CD8-positive, alpha-beta memory T cell (primary cell): ENCODE measurements around the gene SPI1. TPM values are rescaled to one million over a fixed set of nuclear protein-coding genes. Genes with fewer than 3 reads are reported as not detected.

Source experiments
- CTCF ChIA-PET: fragments of 350-600 bp; sonication (Branson Sonifier 250); formaldehyde crosslinking; loops from one replicate; lab custom pipeline; 2021; ENCODE audit warnings: antibody characterized with exemption; lab: Charles Lee
- POLR2A ChIA-PET: fragments of 350-600 bp; sonication (Branson Sonifier 250); formaldehyde crosslinking; loops from one replicate; lab custom pipeline; 2021; ENCODE audit warnings: antibody characterized with exemption; lab: Charles Lee
- DNase-seq, 5 donors: peaks; one replicate each; pipeline versions ENCODE4 v3.0.0 to v3.0.0-alpha.2; 2020 to 2022; ENCODE audit warnings: mixed read lengths in 1 of 5
- H3K27ac ChIP-seq: one replicate; pipeline ENCODE4 v1.7.0; 2013; ENCODE audit warnings: low read depth, mild to moderate bottlenecking, low read length, moderate library complexity
- H3K27me3 ChIP-seq: 2 replicates; pipeline ENCODE4 v1.7.0; 2013; ENCODE audit warnings: low read length, mild to moderate bottlenecking; ENCODE audit not compliant: insufficient read depth, poor library complexity, severe bottlenecking
- H3K36me3 ChIP-seq: 2 replicates; pipeline ENCODE4 v1.7.0; 2013; ENCODE audit warnings: mild to moderate bottlenecking, low read length, moderate library complexity; ENCODE audit not compliant: insufficient read depth
- H3K4me1 ChIP-seq: 2 replicates; pipeline ENCODE4 v1.7.0; 2013; ENCODE audit warnings: mild to moderate bottlenecking, low read length, moderate library complexity; ENCODE audit not compliant: insufficient read depth
- H3K4me3 ChIP-seq: 2 replicates; pipeline ENCODE4 v1.7.0; 2013; ENCODE audit warnings: mild to moderate bottlenecking, low read length
- H3K9me3 ChIP-seq: 2 replicates; pipeline ENCODE4 v1.7.0; 2013; ENCODE audit warnings: mild to moderate bottlenecking, low read length
- H3K27ac Mint-ChIP-seq, 8 donors: one replicate each; pipeline ENCODE4 v1.8.0; 2020 to 2021; ENCODE audit warnings: mixed read lengths in 8 of 8, mild to moderate bottlenecking in 6 of 8, inconsistent platforms in 3 of 8, moderate library complexity in 3 of 8
- H3K27me3 Mint-ChIP-seq, 2 donors: one replicate each; pipeline ENCODE4 v1.8.0; 2020 to 2021; ENCODE audit warnings: mixed read lengths in 2 of 2, mild to moderate bottlenecking in 1 of 2, moderate library complexity in 1 of 2
- H3K36me3 Mint-ChIP-seq, 3 donors: one replicate each; pipeline ENCODE4 v1.8.0; 2020 to 2021; ENCODE audit warnings: mixed read lengths in 3 of 3, inconsistent platforms in 1 of 3, mild to moderate bottlenecking in 1 of 3
- H3K4me1 Mint-ChIP-seq, 3 donors: one replicate each; pipeline ENCODE4 v1.8.0; 2020 to 2021; ENCODE audit warnings: mixed read lengths in 3 of 3, inconsistent platforms in 1 of 3, mild to moderate bottlenecking in 1 of 3
- H3K4me3 Mint-ChIP-seq, 7 donors: one replicate each; pipeline ENCODE4 v1.8.0; 2020 to 2021; ENCODE audit warnings: mixed read lengths in 7 of 7, mild to moderate bottlenecking in 6 of 7, moderate library complexity in 4 of 7, inconsistent platforms in 2 of 7
- H3K9me3 Mint-ChIP-seq, 5 donors: one replicate each; pipeline ENCODE4 v1.8.0; 2020 to 2022; ENCODE audit warnings: mixed read lengths in 5 of 5, mild to moderate bottlenecking in 3 of 5, moderate library complexity in 2 of 5, inconsistent platforms in 1 of 5
- polyA plus RNA-seq: library from polyadenylated mRNA; unstranded; fragments of 300-500 nt; fragmentation: Illumina TruSeq; gene quantifications from one replicate; pipeline ENCODE4 v1.2.3, GENCODE V29; 2021
- total RNA-seq, 2 experiments: library from RNA; stranded (reverse); gene quantifications; one replicate each; pipeline ENCODE4 v1.2.3, GENCODE V29; 2021

Gene SPI1
- total and polyA plus RNA-seq, 3 experiments from 2014 or later, result 1.8 to 2.0 TPM; not detected in 1

GRCh38 chr11:47400768-47401279 is 22.5 kb upstream of the SPI1 start:
- peaks cover 14 to 37% (median 18%) of the 10 kb centered on the region in 3 donors for H3K4me1 Mint-ChIP-seq
- Histone ChIP-seq H3K27me3 (no peaks in the 10 kb centered on the region), H3K9me3 (no peaks in the 10 kb centered on the region), H3K4me3 (peak overlapping the region; percentile 65), H3K4me1 (peaks cover 20% of the 10 kb centered on the region), H3K36me3 (no peaks in the 10 kb centered on the region), H3K27ac (peak overlapping the region; percentile 44)
- CTCF ChIA-PET, result interaction anchor here (2.3 to 7.9 kb wide), 2 partner anchors 9 to 27 kb away, joined by 5 to 89 read pairs; no protein-coding TSS in a partner anchor
- no peaks in the 10 kb centered on the region for H3K9me3 Mint-ChIP-seq
- H3K27ac Mint-ChIP-seq, result peak overlapping the region; percentile 59 to 97 (median 82)
- peak overlapping the region; percentile 48 to 92 (median 78) for H3K4me3 Mint-ChIP-seq
- peaks cover 0 to 1% (median 0%) of the 10 kb centered on the region in 3 donors for H3K36me3 Mint-ChIP-seq
- H3K27me3 Mint-ChIP-seq, result no peaks in the 10 kb centered on the region
- POLR2A ChIA-PET, result interaction anchor here (1.2 kb wide), 1 partner anchor 10 kb away, joined by 5 read pairs; no protein-coding TSS in a partner anchor
- no peak for DNase-seq

DNA sequence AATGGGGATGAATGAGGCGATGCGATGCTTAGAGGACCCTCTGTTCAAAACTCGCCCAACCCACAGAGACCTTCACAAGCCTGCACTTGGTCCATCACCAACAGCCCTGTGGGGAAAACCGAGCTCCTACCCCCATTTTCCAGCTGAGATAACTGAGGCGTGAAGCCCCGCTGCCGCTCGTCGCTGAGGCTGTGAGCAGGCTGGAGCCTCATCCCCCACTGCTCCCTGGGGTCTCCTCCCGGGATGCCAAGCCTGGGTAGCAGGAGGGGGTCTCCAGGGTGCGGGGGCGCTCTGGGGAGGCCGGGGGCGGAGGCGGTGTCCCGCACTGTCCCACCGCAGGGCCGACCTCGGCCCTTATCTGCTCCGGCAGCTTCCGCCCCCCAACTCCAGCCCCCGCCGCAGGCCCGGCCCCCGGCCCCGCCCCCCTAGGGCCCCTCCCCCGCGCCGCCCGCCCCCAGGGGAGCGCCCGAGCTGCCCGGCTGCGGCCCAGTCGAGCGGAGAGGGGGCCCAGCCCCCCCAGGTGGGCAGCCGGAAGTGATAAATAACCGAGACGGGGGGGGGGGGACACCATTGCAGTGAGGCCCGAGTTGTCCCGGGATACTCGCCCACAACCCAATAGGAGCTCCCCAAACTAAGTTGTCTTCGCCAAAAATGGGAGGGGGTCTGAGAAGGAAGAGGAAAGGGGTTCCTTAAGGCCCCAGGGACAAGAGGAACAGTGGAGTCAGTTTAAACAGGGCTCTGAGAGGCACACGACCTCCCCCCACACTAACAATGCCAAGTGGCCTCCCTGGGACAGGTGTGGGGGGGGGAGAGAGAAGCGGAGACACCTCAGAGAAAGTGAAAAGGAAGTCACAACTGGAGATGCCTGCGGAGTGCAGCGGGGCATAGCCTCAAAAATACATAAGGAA is 21.8 kb upstream of the SPI1 start:
- Histone ChIP-seq H3K36me3 (no peaks in the 10 kb centered on the region), H3K27ac (peak overlapping the region; percentile 44), H3K27me3 (no peaks in the 10 kb centered on the region), H3K9me3 (no peaks in the 10 kb centered on the region), H3K4me1 (peaks cover 28% of the 10 kb centered on the region), H3K4me3 (peak overlapping the region; percentile 65)
- ChIA-PET CTCF (interaction anchor here (0.8 to 7.9 kb wide), 6 partner anchors 8 to 27 kb away, joined by 3 to 89 read pairs (median 5); no protein-coding TSS in a partner anchor), POLR2A (interaction anchor here (0.5 to 1.2 kb wide), 5 partner anchors 11 to 788 kb away, joined by 3 to 5 read pairs (median 3); partner anchors contain the start of gene DDB2)
- H3K27ac Mint-ChIP-seq, result peak overlapping the region; percentile 61 to 97 (median 82)
- no peaks in the 10 kb centered on the region for H3K9me3 Mint-ChIP-seq
- peaks cover 19 to 44% (median 25%) of the 10 kb centered on the region in 3 donors for H3K4me1 Mint-ChIP-seq
- DNase-seq, result peak; percentile 27 to 65 (median 39)
- H3K4me3 Mint-ChIP-seq, result peak overlapping the region; percentile 59 to 92 (median 81)
- H3K27me3 Mint-ChIP-seq, result no peaks in the 10 kb centered on the region
- H3K36me3 Mint-ChIP-seq, result peaks cover 0 to 1% (median 0%) of the 10 kb centered on the region in 3 donors

GRCh38 chr11:47398551-47398950 is 20.2 kb upstream of the SPI1 start:
- Mint-ChIP-seq H3K36me3 (peaks cover 0 to 1% (median 0%) of the 10 kb centered on the region in 3 donors), H3K9me3 (no peaks in the 10 kb centered on the region), H3K27me3 (no peaks in the 10 kb centered on the region), H3K4me1 (peaks cover 30 to 60% (median 41%) of the 10 kb centered on the region in 3 donors), H3K4me3 (peak overlapping the region; percentile 17 to 88 (median 47)), H3K27ac (peak overlapping the region; percentile 17 to 86 (median 73))
- ChIA-PET POLR2A (no interaction called here), CTCF (interaction anchor here (1.3 to 7.9 kb wide), 3 partner anchors 9 to 25 kb away, joined by 5 to 89 read pairs (median 21); no protein-coding TSS in a partner anchor)
- no peak for DNase-seq
- no peaks in the 10 kb centered on the region for H3K9me3 ChIP-seq
- H3K4me1 ChIP-seq, result peaks cover 43% of the 10 kb centered on the region
- H3K4me3 ChIP-seq, result no peak overlapping the region
- H3K27ac ChIP-seq, result no peak overlapping the region
- no peaks in the 10 kb centered on the region for H3K27me3 ChIP-seq
- H3K36me3 ChIP-seq, result no peaks in the 10 kb centered on the region

GRCh38 chr11:47398011-47398410 is 19.7 kb upstream of the SPI1 start:
- DNase-seq, result no peak
- no peaks in the 10 kb centered on the region for H3K9me3 ChIP-seq
- ChIA-PET POLR2A (no interaction called here), CTCF (interaction anchor here (2.0 to 4.1 kb wide), 2 partner anchors 14 to 24 kb away, joined by 13 to 21 read pairs; no protein-coding TSS in a partner anchor)
- Mint-ChIP-seq H3K4me1 (peaks cover 32 to 63% (median 45%) of the 10 kb centered on the region in 3 donors), H3K27ac (peak overlapping the region in 6 of 8 donors; percentile 42 to 86 (median 60)), H3K9me3 (no peaks in the 10 kb centered on the region), H3K27me3 (no peaks in the 10 kb centered on the region), H3K4me3 (peak overlapping the region in 4 of 7 donors; percentile 11 to 61 (median 30)), H3K36me3 (peaks cover 0 to 1% (median 0%) of the 10 kb centered on the region in 3 donors)
- H3K4me3 ChIP-seq, result no peak overlapping the region
- H3K27me3 ChIP-seq, result no peaks in the 10 kb centered on the region
- H3K36me3 ChIP-seq, result no peaks in the 10 kb centered on the region
- no peak overlapping the region for H3K27ac ChIP-seq
- peaks cover 47% of the 10 kb centered on the region for H3K4me1 ChIP-seq

GRCh38 chr11:47396049-47396320 is 17.6 kb upstream of the SPI1 start:
- Mint-ChIP-seq H3K4me3 (no peak overlapping the region), H3K27ac (peak overlapping the region in 6 of 8 donors; percentile 52 to 93 (median 86)), H3K9me3 (no peaks in the 10 kb centered on the region), H3K36me3 (peaks cover 0 to 1% (median 0%) of the 10 kb centered on the region in 3 donors), H3K4me1 (peaks cover 36 to 72% (median 53%) of the 10 kb centered on the region in 3 donors), H3K27me3 (no peaks in the 10 kb centered on the region)
- Histone ChIP-seq H3K4me3 (no peak overlapping the region), H3K4me1 (peaks cover 44% of the 10 kb centered on the region), H3K9me3 (no peaks in the 10 kb centered on the region), H3K27ac (no peak overlapping the region), H3K36me3 (no peaks in the 10 kb centered on the region), H3K27me3 (no peaks in the 10 kb centered on the region)
- ChIA-PET POLR2A (no interaction called here), CTCF (interaction anchor here (2.0 kb wide), 1 partner anchor 22 kb away, joined by 13 read pairs; no protein-coding TSS in a partner anchor)
- no peak for DNase-seq

- DNase-seq, result no peak
- H3K4me1 ChIP-seq, result peaks cover 39% of the 10 kb centered on the region
- H3K9me3 ChIP-seq, result no peaks in the 10 kb centered on the region
- H3K9me3 Mint-ChIP-seq, result no peaks in the 10 kb centered on the region
- H3K27ac ChIP-seq, result peak overlapping the region; percentile 79
- H3K4me1 Mint-ChIP-seq, result peaks cover 36 to 72% (median 51%) of the 10 kb centered on the region in 3 donors
- CTCF ChIA-PET, result interaction anchor here (1.3 to 10.0 kb wide), 2 partner anchors 17 to 22 kb away, joined by 3 to 106 read pairs; no protein-coding TSS in a partner anchor
- peaks cover 0 to 1% (median 0%) of the 10 kb centered on the region in 3 donors for H3K36me3 Mint-ChIP-seq
- no peaks in the 10 kb centered on the region for H3K27me3 ChIP-seq
- H3K36me3 ChIP-seq, result no peaks in the 10 kb centered on the region
- H3K27ac Mint-ChIP-seq, result peak overlapping the region; percentile 60 to 93 (median 86)
- POLR2A ChIA-PET, result no interaction called here
- peak overlapping the region; percentile 68 for H3K4me3 ChIP-seq
- H3K27me3 Mint-ChIP-seq, result no peaks in the 10 kb centered on the region
- H3K4me3 Mint-ChIP-seq, result peak overlapping the region in 6 of 7 donors; percentile 29 to 73 (median 58)
Measured at GRCh38 chr11:47395223-47396048, 17.1 kb upstream of the SPI1 start.
